ENCODE data around the gene TM2D1.

TM2D1 gene

DNA sequence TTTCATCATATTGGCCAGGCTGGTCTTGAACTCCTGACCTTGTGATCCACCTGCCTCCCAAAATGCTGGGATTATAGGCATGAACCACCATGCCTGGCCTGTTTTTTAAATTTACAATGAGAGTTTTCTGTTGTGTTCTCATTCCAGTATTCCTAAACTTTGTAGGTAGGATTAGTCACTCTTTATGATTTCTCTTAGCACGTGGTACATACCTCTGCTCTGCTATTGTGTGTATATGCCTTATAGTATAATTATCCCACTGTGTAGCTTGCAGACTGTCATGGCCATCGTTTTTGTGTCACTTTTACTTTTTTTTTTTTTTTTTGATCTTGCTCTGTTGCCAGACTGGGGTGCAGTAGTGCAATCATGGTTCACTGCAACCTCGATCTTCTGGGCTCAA is 31.8 kb upstream of the TM2D1 start:
- H4K20me1 ChIP-seq (ENCODE audit: low read depth, low read length), result no peaks in the 10 kb centered on the region
- no peak overlapping the region for H3K4me2 ChIP-seq (ENCODE audit: low read depth, low read length, poor library complexity, severe bottlenecking)
- H3F3A ChIP-seq (ENCODE audit: insufficient read depth), result no peaks in the 10 kb centered on the region
- no peaks in the 10 kb centered on the region for H3K9me2 ChIP-seq (replicated peaks; ENCODE audit: insufficient read depth, low read length)
- no peaks in the 10 kb centered on the region for H3K79me2 ChIP-seq (ENCODE audit: insufficient read depth, low read length)
- no peak overlapping the region for H3K4me3 ChIP-seq (ENCODE audit: insufficient read depth, low read length, poor library complexity, severe bottlenecking)
- H2AFZ ChIP-seq (ENCODE audit: low read depth, low read length, severe bottlenecking), result no peak overlapping the region
- no peaks in the 10 kb centered on the region for H3K27me3 ChIP-seq (ENCODE audit: low read length)
- no peak overlapping the region for H3K27ac ChIP-seq (ENCODE audit: low read depth, low read length)
- H3K9me3 ChIP-seq (ENCODE audit: insufficient read depth, low read length), result no peaks in the 10 kb centered on the region
- TF ChIP-seq CTCF (IDR thresholded peaks at IDR 0.05; ENCODE audit: insufficient read depth, low read length, poor library complexity, severe bottlenecking), result no peak
- TF ChIP-seq EZH2phosphoT487 (conservative IDR thresholded peaks at IDR 0.05; ENCODE audit: low read length), result no peak
- no peak overlapping the region for H3K9ac ChIP-seq (ENCODE audit: low read length)
- H3K36me3 ChIP-seq (ENCODE audit: low read length), result no peaks in the 10 kb centered on the region

DNA sequence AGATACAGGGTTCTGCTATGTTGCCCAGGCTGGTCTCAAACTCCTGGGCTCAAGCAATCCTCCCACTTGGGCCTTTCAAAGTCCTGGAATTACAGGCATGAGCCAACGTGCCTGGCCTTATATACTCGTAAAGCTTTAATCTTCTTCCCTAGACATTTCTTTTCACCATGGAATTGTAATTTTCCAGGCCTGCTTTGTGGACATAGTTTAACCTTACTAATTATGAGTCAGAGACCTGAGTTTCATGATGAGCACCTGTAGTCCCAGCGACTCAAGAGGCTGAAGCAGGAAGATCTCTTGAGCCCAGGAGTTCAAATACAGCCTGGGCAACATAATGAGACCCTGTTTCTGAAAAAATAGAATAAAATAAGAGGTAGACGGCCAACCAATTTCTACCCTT is 29.6 kb upstream of the TM2D1 start:
- Histone ChIP-seq H3K4me3 (ENCODE audit: insufficient read depth, low read length, poor library complexity, severe bottlenecking) (no peak overlapping the region), H3K79me2 (ENCODE audit: insufficient read depth, low read length) (no peaks in the 10 kb centered on the region), H3F3A (ENCODE audit: insufficient read depth) (no peaks in the 10 kb centered on the region), H2AFZ (ENCODE audit: low read depth, low read length, severe bottlenecking) (no peak overlapping the region), H3K27me3 (ENCODE audit: low read length) (no peaks in the 10 kb centered on the region), H3K9me2 (replicated peaks; ENCODE audit: insufficient read depth, low read length) (no peaks in the 10 kb centered on the region), H3K36me3 (ENCODE audit: low read length) (no peaks in the 10 kb centered on the region), H3K27ac (ENCODE audit: low read depth, low read length) (no peak overlapping the region), H4K20me1 (ENCODE audit: low read depth, low read length) (no peaks in the 10 kb centered on the region), H3K4me2 (ENCODE audit: low read depth, low read length, poor library complexity, severe bottlenecking) (no peak overlapping the region), H3K9me3 (ENCODE audit: insufficient read depth, low read length) (no peaks in the 10 kb centered on the region), H3K9ac (ENCODE audit: low read length) (no peak overlapping the region)
- TF ChIP-seq EZH2phosphoT487 (conservative IDR thresholded peaks at IDR 0.05; ENCODE audit: low read length), result no peak
- TF ChIP-seq CTCF (IDR thresholded peaks at IDR 0.05; ENCODE audit: insufficient read depth, low read length, poor library complexity, severe bottlenecking), result no peak

- Histone ChIP-seq H3K9me3 (ENCODE audit: insufficient read depth, low read length) (no peaks in the 10 kb centered on the region), H4K20me1 (ENCODE audit: low read depth, low read length) (no peaks in the 10 kb centered on the region), H3K79me2 (ENCODE audit: insufficient read depth, low read length) (no peaks in the 10 kb centered on the region), H3K4me3 (ENCODE audit: insufficient read depth, low read length, poor library complexity, severe bottlenecking) (no peak overlapping the region), H3K9me2 (replicated peaks; ENCODE audit: insufficient read depth, low read length) (no peaks in the 10 kb centered on the region), H3K27me3 (ENCODE audit: low read length) (no peaks in the 10 kb centered on the region), H3K36me3 (ENCODE audit: low read length) (no peaks in the 10 kb centered on the region), H3K4me2 (ENCODE audit: low read depth, low read length, poor library complexity, severe bottlenecking) (no peak overlapping the region), H2AFZ (ENCODE audit: low read depth, low read length, severe bottlenecking) (no peak overlapping the region), H3F3A (ENCODE audit: insufficient read depth) (no peaks in the 10 kb centered on the region), H3K9ac (ENCODE audit: low read length) (no peak overlapping the region), H3K27ac (ENCODE audit: low read depth, low read length) (no peak overlapping the region)
- no peak for TF ChIP-seq CTCF (IDR thresholded peaks at IDR 0.05; ENCODE audit: insufficient read depth, low read length, poor library complexity, severe bottlenecking)
- TF ChIP-seq EZH2phosphoT487 (conservative IDR thresholded peaks at IDR 0.05; ENCODE audit: low read length), result no peak
Observed at GRCh38 chr1:61753998-61754508, 29.1 kb upstream of the TM2D1 start.

Measured in SU-DHL-6 (cell line).